Right renal cortex interstitium (tissue), 3 donors: ENCODE results near the gene ZNF672. TPM values are rescaled to one million over a fixed set of nuclear protein-coding genes. Genes with fewer than 3 reads are reported as not detected.
"Not testable (repeated sequence)": the region's sequence is repeated elsewhere in the genome, so short reads cannot be mapped to it uniquely, and the experiment has no call there.

Experiments
- DNase-seq, 3 donors: peaks; one replicate each; pipeline ENCODE4 v3.0.0-alpha.2; 2013; ENCODE audit warnings: low read depth in 3 of 3, low spot score in 2 of 3
- polyA plus RNA-seq, 3 donors: library from polyadenylated mRNA; unstranded; fragments of 120-200 nt; gene quantifications; one replicate each; pipeline ENCODE4 v1.2.1, GENCODE V29; 2013; ENCODE audit not compliant: insufficient read length in 3 of 3

The ZNF672 gene
- polyA plus RNA-seq, 3 donors = 20.8 to 22.9 (median 21.4) TPM

DNA sequence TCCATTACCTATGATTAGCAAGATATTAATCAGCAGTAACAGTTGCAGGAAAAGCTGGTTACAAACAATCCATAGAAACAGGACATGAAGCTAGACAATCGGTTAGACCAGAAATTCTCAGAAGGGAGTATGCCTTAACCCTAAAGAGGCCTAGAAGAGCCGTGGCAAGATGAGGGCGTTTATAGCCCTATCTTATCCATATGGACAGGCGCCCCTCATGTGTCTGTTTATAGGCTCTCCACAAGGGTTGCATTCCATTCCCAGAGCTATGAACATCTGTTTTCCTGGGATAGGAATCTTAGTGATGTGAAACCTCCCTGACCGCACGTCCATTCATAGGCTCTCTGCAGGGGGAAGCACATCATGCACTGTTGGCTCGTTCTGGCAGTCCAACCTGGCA is 44.4 kb downstream of the ZNF672 start:
- DNase-seq = not testable (repeated sequence)

DNA sequence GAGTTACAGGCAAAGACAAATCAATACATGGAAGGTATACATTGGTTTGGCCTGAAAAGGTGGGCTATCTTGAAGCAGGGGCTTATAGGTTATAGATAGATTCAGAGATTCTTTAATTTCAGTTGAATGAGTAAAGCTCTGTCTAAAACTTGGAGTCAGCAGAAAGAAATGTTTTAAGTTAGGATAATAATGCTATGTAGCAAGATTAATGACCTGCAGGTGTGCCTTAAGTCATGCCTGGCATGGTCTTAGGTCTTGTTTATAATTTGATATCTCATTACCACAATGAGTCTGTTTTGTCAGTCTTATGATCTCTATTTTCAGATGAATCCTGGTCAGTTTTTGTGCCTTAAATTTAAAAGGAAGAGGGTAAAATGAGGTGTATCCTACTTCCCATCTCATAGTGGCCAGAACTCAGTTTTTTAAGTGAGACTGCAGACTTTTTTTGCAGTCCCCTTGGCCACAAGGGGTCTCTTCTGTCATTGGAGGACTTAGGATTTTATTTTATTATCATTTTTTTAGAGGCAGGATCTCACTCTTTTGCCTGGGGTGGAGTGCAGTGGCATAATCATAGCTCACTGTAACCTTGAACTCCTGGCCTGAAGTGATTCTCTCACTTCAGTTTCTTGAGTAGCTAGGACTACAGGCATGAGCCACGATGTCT is 46.7 kb downstream of the ZNF672 start:
- no peak for DNase-seq

DNA sequence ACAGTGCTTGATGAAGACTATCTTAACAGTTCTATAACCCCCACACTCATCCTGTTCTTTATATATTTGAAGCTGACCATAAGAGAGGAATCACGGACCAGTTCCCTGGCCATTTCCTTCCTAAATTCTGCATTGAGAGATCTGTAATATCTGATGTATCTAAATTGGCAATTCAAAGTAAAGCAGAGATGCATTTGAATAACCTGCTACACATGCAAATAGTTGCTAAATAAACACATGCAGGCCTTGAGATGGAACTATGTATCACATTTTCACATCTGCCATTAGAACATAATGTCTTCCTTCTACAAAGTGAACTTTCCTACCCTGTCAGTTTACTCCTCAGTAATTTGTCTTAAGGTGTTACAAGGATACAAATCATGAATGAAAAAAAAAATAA is 47.6 kb downstream of the ZNF672 start:
- DNase-seq = no peak

DNA sequence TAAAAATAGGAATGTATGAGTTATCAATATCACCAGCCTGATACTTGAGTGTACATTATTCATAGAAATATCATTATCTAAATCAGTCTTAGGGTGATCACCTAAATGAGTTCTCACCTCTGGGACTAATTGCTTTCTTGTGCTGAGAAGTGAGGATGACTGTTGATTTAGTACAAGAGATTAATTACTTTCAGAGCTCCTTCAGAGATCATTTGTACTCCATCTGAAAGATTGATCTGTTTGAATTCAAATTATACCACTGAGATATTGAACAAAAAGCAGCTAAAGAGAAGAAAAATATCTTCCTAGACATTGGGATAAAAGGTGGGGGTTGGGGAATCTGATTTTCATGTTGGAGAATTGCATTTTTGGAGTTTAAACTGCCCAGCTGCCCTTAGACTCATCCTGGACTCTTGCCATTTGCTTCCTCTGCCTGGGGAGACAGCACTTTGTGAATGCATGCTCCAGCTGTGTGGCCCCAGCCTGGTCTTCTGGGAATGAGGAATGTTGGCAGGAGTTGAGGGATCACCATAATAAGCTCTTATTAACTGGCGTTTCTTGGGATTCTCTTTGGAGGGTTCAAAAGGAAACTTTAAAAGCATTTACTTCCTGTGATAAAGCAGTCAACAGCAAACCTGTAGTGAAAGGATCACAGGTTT is 48.3 kb downstream of the ZNF672 start:
- no peak for DNase-seq

DNA sequence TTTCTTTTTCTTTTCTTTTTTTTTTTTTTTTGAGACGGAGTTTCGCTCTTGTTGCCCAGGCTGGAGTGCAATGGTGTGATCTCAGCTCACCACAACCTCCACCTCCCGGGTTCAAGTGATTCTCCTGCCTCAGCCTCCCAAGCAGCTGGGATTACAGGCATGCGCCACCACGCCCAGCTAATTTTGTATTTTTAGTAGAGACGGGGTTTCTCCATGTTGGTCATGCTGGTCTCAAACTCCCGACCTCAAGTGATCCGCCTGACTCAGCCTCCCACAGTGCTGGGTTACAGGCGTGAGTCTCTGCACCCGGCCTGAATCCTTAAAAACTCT is 51.9 kb downstream of the ZNF672 start:
- not testable (repeated sequence) for DNase-seq

DNA sequence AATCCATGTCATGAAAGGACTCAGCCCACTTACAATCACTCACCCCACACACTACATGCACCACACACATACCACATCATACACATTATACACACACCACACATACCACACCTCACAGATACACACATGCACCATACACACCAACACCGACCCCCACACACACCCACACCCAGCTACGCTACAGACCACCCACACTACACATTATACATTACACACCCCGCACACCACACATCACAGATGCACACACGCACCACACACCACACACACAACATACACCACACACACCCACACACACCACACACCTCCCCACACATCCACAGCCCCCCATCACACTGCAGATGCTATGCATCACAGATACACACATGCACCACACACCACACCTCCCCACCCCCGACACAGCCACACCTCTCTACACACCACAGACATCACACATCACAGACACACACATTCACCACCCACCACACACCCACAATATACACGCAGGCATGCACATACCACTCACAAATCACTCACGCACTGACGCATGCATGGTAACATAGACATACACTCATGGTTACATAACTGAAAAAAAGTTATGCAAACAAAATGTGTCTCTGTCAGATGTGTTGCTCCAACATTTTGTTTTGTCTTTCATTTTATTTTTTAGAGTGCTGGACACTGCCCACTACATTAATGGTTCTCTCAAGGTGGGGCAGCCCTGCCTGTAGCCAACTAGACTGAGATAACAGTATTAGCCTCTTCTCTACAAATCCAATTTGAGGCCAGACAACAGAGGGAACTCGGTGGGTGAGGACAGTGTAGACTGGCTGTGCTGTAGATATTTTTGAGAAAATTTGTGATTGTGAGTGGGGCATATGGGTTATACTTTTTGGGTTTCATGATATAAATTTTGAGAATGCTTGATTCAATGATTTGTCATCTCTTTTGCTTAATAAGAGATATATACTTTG is 52.8 kb downstream of the ZNF672 start:
- DNase-seq = no peak

DNA sequence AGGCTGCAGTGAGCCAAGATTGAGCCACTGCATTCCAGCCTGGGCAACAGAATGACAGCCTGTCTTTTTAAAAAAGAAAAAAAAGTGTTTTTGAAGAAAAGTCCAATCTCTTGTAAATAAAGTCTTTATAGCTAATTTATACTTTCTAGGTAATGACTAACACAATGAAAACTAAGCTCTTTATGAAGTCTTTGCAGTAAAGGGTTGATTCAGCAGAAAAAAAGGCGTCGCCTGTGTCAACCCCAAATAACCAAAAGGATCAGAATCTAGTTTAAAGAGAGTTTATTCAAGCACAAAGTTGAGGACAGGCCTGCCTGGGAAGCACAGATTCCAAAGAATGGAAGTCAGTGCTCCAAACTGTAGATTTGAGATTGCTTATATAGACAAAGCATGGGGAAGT is 53.7 kb downstream of the ZNF672 start:
- DNase-seq = no peak

DNA sequence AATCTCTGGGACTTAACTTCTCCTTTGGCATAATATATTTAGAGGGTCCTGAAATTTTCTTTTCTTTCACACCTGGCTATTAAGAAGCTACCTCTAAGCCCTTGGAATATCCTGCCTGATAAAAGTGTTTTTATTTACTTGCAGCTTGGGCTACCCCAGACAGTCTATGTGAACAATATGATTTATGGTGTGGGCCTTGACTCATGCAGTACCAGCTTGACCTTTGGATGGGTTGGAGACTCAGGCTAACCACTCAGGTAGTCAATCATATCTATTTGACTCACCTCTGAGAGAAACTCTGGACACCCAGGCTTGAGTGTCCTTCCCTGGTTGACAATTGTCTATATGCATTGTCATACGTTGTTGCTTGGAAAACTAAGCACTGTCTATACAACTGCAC is 54.6 kb downstream of the ZNF672 start:
- no peak for DNase-seq

DNA sequence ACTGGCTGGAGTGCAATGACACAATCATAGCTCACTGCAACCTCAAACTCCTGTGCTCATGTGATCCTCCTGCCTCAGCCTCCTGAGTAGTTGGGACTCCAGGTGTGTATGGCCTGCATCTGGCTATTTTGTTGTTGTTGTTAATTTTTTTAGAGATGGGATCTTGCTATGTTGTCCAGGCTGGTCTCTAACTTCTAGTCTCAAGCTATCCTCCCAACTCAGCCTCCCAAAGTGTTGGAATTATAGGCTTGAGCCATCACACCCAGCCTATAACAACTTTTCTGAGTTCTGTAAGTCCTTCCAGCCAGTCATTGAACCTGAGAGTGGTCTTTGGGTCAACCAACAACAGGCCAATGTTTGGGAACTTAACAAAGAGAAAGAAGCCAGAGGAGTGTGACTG is 56.8 kb downstream of the ZNF672 start:
- no peak for DNase-seq

DNA sequence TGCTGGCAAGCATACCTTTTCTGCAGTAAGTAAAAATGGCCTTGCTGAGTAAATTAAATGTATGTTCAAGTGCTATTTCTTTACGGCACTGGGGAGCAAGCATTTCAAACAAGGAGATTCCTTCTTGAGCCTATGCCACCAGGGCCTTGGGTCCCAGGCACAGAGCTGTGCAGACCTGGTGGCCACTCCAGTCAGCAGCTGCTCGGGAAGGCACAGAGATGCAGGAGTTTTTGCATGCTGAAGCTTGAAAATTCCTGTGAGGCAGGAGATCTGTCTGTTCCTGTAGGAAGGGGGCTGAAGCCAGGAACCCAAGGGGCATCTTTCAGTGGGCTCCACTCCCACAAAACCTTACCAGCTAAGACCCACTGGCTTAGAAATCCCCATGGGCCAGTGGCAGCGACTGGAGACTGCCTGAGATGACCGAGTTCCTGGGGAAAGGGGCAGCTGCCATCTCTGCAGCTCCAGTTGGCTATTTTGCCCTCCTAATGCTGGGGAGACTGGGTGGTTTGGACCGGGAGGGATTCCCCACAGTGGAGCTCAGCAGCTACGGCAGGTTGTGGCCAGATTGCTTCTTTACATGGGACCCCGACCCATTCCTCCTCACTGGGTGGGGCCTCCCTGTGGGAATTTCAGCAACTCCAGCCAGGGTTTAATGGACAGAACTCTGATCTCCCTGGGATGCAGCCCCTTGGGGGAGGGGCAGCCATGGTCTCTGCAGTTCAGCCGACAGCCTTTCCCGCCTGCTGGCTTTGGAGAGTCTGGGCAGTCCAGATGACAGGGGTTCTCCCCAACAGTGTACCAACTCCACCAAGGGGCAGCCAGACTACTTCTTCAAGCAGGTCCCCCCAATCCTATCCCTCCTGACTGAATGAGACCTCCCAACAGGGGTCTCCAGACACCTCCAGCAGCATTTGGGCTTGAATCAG is 59.7 kb downstream of the ZNF672 start:
- DNase-seq = no peak

Other genes with a start within 250 kb of the ZNF672 start
- gene OR2T10, start 240.5 kb upstream of the ZNF672 start, polyA plus RNA-seq = under 1 TPM in 2 of 3 donors, not detected in 1; 0.16 to 0.24 TPM
- gene OR2T11, start 203.1 kb upstream of the ZNF672 start, polyA plus RNA-seq = not detected
- not detected for gene OR2T35, start 192.9 kb upstream of the ZNF672 start, polyA plus RNA-seq
- gene OR2T27, start 182.7 kb upstream of the ZNF672 start, polyA plus RNA-seq = not detected
- gene OR14I1, start 135.5 kb upstream of the ZNF672 start, polyA plus RNA-seq = not detected
- not detected for gene LYPD8, start 82.5 kb upstream of the ZNF672 start, polyA plus RNA-seq
- 10 to 100 TPM; 22.1 to 25.0 (median 22.8) TPM for gene SH3BP5L, start 12.3 kb upstream of the ZNF672 start, polyA plus RNA-seq
- 10 to 100 TPM; 31.5 to 35.2 (median 32.3) TPM for gene ZNF692, start 20.9 kb downstream of the ZNF672 start, polyA plus RNA-seq
- gene PGBD2, start 68.0 kb downstream of the ZNF672 start, polyA plus RNA-seq = 10 to 100 TPM; 11.4 to 13.0 (median 12.4) TPM